Gastrocnemius medialis (tissue), 4 donors: ENCODE measurements around the gene LRRC3B.
A peak's percentile ranks its signal among the peaks of the same experiment; 100 is the strongest.

Experiments used
- POLR2A ChIP-seq, 2 donors: fragments of 450-650 bp; IDR thresholded peaks; one replicate each; pipeline ENCODE4 v1.6.1; 2017; ENCODE audit warnings: antibody characterized with exemption in 2 of 2, mild to moderate bottlenecking in 2 of 2, moderate library complexity in 2 of 2
- TF ChIP-seq, protein P1 (sequence below), 5 experiments: fragments of 450-650 bp in 3 of 5; fragments of 200-600 bp in 2 of 5; sonication (generic) in 2 of 5; IDR thresholded peaks in 4 of 5; conservative IDR thresholded peaks in 1 of 5; 1 replicate in 4 of 5; 2 replicates in 1 of 5; pipeline ENCODE4 v1.5.1; 2016 to 2019; ENCODE audit warnings: antibody characterized with exemption in 5 of 5, mild to moderate bottlenecking in 3 of 5, moderate library complexity in 3 of 5

DNA sequence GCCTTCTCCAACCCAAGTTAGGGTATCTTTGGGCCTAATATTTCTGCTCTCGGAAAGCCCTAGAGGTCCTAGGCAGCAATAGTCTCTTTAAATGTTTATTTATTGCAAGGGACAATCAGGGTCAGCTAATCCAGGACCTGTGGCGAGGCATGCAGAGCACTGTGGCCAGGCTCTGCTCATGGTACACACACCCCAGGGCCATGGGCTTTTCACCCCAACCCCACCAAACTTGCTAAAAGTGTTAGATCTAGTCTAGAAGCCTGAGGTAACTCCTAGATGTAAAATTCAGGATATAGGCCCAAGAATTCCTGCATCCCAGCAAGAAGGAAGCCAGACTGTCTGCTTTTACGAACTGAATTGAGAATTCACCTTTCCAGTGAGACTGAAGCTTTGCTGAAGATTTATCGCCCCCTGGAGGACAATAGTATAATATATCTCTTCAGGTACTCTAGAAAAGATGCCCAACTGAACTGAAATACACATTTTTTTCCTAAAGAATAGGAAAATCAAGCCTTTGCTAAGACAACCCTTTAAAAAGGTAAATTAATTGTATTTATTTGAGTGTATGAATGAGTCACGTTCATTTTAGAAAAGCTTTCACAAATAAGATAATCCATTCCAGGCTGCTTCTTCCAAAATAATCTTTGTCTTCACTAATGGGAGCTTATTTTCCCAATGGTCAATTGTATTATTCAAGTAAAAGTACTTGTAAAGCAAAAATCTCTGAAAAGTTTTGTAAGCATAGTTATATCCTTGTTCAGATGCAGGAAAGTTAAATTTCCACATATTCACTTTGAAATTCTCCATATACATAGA lies 89.8 kb downstream of the LRRC3B start:
- TF ChIP-seq POLR2A (IDR thresholded peaks at IDR 0.05): no peak
- TF ChIP-seq, protein P1, sequence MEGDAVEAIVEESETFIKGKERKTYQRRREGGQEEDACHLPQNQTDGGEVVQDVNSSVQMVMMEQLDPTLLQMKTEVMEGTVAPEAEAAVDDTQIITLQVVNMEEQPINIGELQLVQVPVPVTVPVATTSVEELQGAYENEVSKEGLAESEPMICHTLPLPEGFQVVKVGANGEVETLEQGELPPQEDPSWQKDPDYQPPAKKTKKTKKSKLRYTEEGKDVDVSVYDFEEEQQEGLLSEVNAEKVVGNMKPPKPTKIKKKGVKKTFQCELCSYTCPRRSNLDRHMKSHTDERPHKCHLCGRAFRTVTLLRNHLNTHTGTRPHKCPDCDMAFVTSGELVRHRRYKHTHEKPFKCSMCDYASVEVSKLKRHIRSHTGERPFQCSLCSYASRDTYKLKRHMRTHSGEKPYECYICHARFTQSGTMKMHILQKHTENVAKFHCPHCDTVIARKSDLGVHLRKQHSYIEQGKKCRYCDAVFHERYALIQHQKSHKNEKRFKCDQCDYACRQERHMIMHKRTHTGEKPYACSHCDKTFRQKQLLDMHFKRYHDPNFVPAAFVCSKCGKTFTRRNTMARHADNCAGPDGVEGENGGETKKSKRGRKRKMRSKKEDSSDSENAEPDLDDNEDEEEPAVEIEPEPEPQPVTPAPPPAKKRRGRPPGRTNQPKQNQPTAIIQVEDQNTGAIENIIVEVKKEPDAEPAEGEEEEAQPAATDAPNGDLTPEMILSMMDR (IDR thresholded peaks at IDR 0.05 in 4 of 5, conservative IDR thresholded peaks at IDR 0.05 in 1 of 5): peak; percentile 50 to 74 (median 59)
